Suprapubic skin (tissue), 4 donors: Measurements from ENCODE around the gene C19orf53. TPM values are rescaled to one million over a fixed set of nuclear protein-coding genes. Genes with fewer than 3 reads are reported as not detected.

Experiments used
- DNase-seq, 2 donors: peaks; one replicate each; pipeline ENCODE4 v3.0.0-alpha.2; 2019; ENCODE audit warnings: low spot score in 2 of 2
- H3K27ac ChIP-seq: fragments of 200-600 bp; sonication (generic); one replicate; pipeline ENCODE4 v1.5.1; 2019
- H3K27me3 ChIP-seq: fragments of 200-600 bp; sonication (generic); one replicate; pipeline ENCODE4 v1.5.1; 2019
- H3K36me3 ChIP-seq: fragments of 200-600 bp; sonication (generic); one replicate; pipeline ENCODE4 v1.5.1; 2019
- H3K4me1 ChIP-seq: fragments of 200-600 bp; sonication (generic); one replicate; pipeline ENCODE4 v1.5.1; 2019
- H3K4me3 ChIP-seq: fragments of 200-600 bp; sonication (generic); one replicate; pipeline ENCODE4 v1.5.1; 2019; ENCODE audit warnings: mild to moderate bottlenecking
- H3K9me3 ChIP-seq: fragments of 200-600 bp; sonication (generic); one replicate; pipeline ENCODE4 v1.5.1; 2019
- EP300 ChIP-seq: sonication (generic); formaldehyde crosslinking; IDR thresholded peaks from one replicate; pipeline ENCODE4 v1.6.1; 2017; ENCODE audit warnings: antibody characterized with exemption
- POLR2A ChIP-seq, 2 donors: fragments of 450-650 bp; IDR thresholded peaks; one replicate each; pipeline ENCODE4 v1.6.1; 2017; ENCODE audit warnings: antibody characterized with exemption in 2 of 2, mild to moderate bottlenecking in 2 of 2, moderate library complexity in 2 of 2
- POLR2AphosphoS5 ChIP-seq, 3 donors: sonication (generic); formaldehyde crosslinking; IDR thresholded peaks; one replicate each; pipeline ENCODE4 v1.6.1; 2017; ENCODE audit warnings: antibody characterized with exemption in 3 of 3
- WGBS: methylation state at CpG from one replicate; pipeline ENCODE4 v1.1.5; 2018; 5-methylcytosine and 5-hydroxymethylcytosine counted together
- total RNA-seq, 4 donors: library from RNA; depleted of rRNA; stranded (reverse); fragments of >200 nt; gene quantifications; one replicate each; pipeline ENCODE4 v1.1.0, GENCODE V29; 2016
- TF ChIP-seq, protein P1 (sequence below), 2 donors: fragments of 200-600 bp in 1 of 2; fragments of 450-650 bp in 1 of 2; sonication (generic) in 1 of 2; IDR thresholded peaks; one replicate each; pipeline ENCODE4 v1.5.1; 2016 to 2019; ENCODE audit warnings: antibody characterized with exemption in 2 of 2, mild to moderate bottlenecking in 1 of 2, moderate library complexity in 1 of 2

Gene C19orf53
- total RNA-seq, 4 donors from 2014 or later: 84.2 to 150 (median 124) TPM

DNA sequence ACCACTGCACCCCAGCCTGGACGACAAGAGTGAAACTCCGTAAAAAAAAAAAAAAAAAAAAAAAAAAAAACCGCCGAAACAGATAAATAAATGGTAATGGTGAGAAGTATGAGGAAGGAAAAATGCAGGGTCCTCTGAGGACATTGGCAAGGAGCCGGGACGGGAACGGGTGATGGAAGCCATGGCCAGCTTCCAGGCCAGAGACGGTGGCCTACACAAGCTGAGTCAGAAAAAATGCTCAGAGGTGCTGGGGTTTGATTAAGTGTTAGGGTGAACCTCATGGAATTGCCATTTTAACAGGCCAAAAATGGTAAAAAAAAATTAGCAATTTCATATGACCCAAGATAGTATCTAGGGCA is 20.1 kb downstream of the C19orf53 start:
- TF ChIP-seq POLR2A (IDR thresholded peaks at IDR 0.05): no peak
- no peak for TF ChIP-seq EP300
- peak in 1 of 3 donors; percentile 40 for TF ChIP-seq POLR2AphosphoS5 (IDR thresholded peaks at IDR 0.05)
- no peaks in the 10 kb centered on the region for H3K27me3 ChIP-seq
- peak overlapping the region; percentile 83 for H3K27ac ChIP-seq
- DNase-seq: peak in 1 of 2 donors; percentile 89
- WGBS: 0% methylated on average over 8 of the region's 8 CpGs
- H3K9me3 ChIP-seq: no peaks in the 10 kb centered on the region
- H3K36me3 ChIP-seq: no peaks in the 10 kb centered on the region
- peaks cover 40% of the 10 kb centered on the region for H3K4me1 ChIP-seq
- H3K4me3 ChIP-seq: peak overlapping the region; percentile 87

DNA sequence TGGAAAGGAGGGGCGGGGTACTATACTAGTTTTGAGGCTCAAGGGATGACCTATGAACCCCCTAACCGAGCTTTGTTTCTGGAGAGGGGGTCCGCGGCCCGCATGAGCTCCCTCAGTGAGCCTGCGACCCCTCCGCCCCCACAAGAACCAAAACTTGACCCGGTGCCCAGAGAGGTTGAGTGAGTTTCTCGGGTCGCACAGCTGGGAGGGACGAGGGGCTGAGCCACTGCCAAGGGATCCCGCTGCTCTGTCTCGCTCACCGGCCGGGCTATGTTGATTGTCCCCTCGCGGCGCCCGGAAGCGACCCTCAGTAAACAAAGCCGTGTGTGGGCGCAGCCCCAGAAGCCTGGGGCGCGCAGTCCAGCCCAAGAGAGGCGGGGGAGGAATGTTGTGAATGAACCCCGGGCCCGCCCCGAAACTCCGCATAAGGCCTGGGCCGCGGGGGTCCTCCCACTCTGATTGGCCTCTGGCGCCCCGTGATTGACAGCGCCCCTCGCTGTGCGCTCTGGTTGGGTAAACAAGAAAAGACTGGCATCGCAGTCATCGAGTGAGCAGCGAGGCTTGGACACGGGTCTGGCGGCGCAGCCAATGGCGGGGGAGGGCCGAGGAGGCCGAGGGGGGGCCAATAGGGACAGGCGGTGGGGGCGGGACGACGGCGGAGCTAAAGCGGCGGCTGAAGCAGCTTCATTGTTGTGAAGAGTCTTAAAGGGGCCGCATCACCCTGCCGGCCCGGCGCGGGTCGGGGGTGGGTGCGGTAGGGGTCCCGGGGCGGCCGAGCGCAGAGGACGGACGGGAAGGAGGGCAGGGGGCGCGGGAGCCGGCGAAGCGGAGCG is 20.7 kb downstream of the C19orf53 start, which contains the start of gene ZSWIM4:
TSS of gene ZSWIM4 (plus strand) at position 687 of the 833 bp plus-strand sequence. CDS start 206 bp downstream, outside the sequence.
- peak within 1 kb of the TSS; percentile 87 for H3K4me3 ChIP-seq
- H3K27ac ChIP-seq: peak within 1 kb of the TSS; percentile 83
- peak; percentile 99 to 100 for DNase-seq
- TF ChIP-seq POLR2A (IDR thresholded peaks at IDR 0.05) (peak in 1 of 2 donors; percentile 61), POLR2AphosphoS5 (IDR thresholded peaks at IDR 0.05) (peak in 2 of 3 donors; percentile 12 to 92), EP300 (no peak)
- H3K9me3 ChIP-seq: no peaks in the 10 kb centered on the region
- H3K27me3 ChIP-seq: no peaks in the 10 kb centered on the region
- WGBS: 0% methylated on average over 19 of the region's 71 CpGs
- H3K4me1 ChIP-seq: peaks cover 40% of the 10 kb centered on the region
- H3K36me3 ChIP-seq: no peaks in the 10 kb centered on the region

DNA sequence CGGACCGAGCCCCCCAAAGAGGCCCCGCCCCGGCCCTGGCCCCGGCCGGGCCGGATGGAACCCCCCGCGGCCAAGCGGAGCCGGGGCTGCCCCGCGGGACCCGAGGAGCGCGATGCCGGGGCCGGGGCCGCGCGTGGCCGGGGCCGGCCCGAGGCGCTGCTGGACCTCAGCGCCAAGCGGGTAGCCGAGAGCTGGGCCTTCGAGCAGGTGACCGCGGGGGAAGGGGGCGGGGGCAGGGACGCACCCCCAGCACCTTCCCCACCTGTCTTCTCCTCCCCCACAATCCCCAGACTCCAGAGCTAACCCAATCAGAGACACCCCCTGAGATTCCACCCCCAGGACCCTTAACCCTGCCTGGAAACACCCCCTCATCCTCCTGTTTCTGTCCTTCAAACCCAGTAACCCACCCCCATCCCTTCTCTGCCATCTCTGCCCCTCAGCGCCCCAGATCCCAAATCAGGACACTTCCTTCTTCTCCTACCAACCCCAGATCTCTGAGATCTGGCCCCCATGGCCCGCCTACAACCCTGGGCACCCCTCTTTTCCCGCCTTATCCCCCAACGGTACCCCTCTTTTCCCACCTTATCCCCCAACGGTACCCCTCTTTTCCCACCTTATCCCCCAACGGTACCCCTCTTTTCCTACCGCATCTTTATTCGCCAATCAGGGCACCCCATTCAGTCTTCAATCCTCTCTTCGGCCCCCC is 21.5 kb downstream of the C19orf53 start:
- Histone ChIP-seq H3K4me3 (peak overlapping the region; percentile 87), H3K27ac (peak overlapping the region; percentile 83), H3K4me1 (peaks cover 40% of the 10 kb centered on the region), H3K27me3 (no peaks in the 10 kb centered on the region), H3K9me3 (no peaks in the 10 kb centered on the region), H3K36me3 (no peaks in the 10 kb centered on the region)
- no peak for DNase-seq
- 17% methylated on average over 17 of the region's 42 CpGs for WGBS
- TF ChIP-seq, protein P1, sequence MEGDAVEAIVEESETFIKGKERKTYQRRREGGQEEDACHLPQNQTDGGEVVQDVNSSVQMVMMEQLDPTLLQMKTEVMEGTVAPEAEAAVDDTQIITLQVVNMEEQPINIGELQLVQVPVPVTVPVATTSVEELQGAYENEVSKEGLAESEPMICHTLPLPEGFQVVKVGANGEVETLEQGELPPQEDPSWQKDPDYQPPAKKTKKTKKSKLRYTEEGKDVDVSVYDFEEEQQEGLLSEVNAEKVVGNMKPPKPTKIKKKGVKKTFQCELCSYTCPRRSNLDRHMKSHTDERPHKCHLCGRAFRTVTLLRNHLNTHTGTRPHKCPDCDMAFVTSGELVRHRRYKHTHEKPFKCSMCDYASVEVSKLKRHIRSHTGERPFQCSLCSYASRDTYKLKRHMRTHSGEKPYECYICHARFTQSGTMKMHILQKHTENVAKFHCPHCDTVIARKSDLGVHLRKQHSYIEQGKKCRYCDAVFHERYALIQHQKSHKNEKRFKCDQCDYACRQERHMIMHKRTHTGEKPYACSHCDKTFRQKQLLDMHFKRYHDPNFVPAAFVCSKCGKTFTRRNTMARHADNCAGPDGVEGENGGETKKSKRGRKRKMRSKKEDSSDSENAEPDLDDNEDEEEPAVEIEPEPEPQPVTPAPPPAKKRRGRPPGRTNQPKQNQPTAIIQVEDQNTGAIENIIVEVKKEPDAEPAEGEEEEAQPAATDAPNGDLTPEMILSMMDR (IDR thresholded peaks at IDR 0.05): no peak
- no peak for TF ChIP-seq POLR2AphosphoS5 (IDR thresholded peaks at IDR 0.05)

DNA sequence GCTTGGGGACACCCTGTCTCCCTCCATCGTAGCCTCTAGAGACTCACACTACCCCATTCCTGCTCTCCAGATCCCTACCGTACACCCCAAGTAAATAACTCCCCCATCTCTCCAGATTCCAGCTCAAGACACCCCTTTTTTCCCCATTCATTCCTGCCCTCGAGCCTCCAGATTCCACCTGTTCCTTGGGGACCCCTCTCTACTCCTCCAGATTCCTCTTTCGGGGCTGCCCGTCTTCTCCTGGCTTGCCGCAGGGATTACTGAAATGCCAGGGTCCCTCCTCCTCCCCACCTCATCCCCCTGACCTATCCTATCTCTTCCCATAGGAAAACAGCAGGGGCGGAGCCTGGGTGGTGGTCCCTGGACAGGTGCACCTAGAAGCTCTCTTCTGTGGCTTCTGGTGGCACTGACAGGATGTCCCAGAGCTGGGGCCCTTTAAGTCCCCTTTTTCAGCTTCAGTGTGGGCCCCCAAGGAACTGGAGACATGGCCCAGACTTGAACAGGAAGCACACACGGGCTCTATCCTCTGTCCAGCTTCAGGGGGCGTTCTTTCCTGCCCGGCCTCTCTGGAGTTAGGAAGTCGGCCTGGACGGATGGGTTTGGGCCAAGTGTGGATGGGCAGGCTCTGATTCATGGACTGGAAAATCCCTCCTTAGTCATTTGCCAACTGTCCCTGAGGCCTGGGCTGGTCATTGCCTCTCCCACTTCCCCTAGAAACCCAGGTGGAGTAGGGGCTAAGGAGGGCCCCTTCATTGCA is 22.2 kb downstream of the C19orf53 start:
- H3K4me1 ChIP-seq: peaks cover 40% of the 10 kb centered on the region

DNA sequence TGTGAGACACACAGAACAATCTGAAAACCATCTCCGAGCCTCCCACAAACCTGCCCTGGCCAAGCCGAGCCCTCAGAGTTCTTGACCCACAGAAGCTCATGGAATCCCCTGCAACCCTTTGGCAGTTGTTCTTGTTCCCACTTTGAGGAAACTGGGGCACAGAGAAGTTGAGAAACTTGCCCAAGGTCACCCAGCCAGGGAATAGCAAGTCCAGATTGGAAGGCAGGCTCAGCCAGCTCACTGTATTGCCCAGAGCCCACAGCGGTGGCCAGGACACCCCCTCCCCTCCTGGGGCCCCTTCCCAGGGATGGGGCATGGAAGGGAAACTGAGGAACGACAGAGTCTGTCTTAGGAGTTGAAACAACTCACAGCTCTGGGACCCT is 22.8 kb downstream of the C19orf53 start:
- Histone ChIP-seq H3K4me3 (peak overlapping the region; percentile 87), H3K4me1 (peaks cover 38% of the 10 kb centered on the region), H3K27me3 (no peaks in the 10 kb centered on the region), H3K9me3 (no peaks in the 10 kb centered on the region), H3K27ac (peak overlapping the region; percentile 72), H3K36me3 (no peaks in the 10 kb centered on the region)
- DNase-seq: no peak
- TF ChIP-seq POLR2AphosphoS5 (IDR thresholded peaks at IDR 0.05) (no peak), EP300 (no peak), POLR2A (IDR thresholded peaks at IDR 0.05) (no peak)
- TF ChIP-seq, protein P1 (IDR thresholded peaks at IDR 0.05): no peak
- whole genome bisulfite sequencing: 55% methylated on average over 4 of the region's 4 CpGs

More for the DNA sequence above, 22.2 kb downstream of the C19orf53 start:
- Histone ChIP-seq H3K9me3 (no peaks in the 10 kb centered on the region), H3K27me3 (no peaks in the 10 kb centered on the region), H3K4me3 (peak overlapping the region; percentile 87), H3K36me3 (no peaks in the 10 kb centered on the region), H3K27ac (peak overlapping the region; percentile 83)
- 15% methylated on average over 9 of the region's 12 CpGs for WGBS
- peak; percentile 88 to 89 for DNase-seq
- no peak for TF ChIP-seq POLR2A (IDR thresholded peaks at IDR 0.05)
- TF ChIP-seq, protein P1 (IDR thresholded peaks at IDR 0.05): no peak
- no peak for TF ChIP-seq POLR2AphosphoS5 (IDR thresholded peaks at IDR 0.05)
- TF ChIP-seq EP300: no peak
